HUES48 (cell line): Measurements from ENCODE around the gene DYNLRB2.

Experiments used
- H3K27ac ChIP-seq: one replicate; pipeline ENCODE4 v1.7.0; 2013; ENCODE audit warnings: low read depth, low read length, inconsistent platforms
- H3K27me3 ChIP-seq: 2 replicates; pipeline ENCODE4 v1.6.1; 2013; ENCODE audit warnings: mild to moderate bottlenecking, low read length; ENCODE audit not compliant: control insufficient read depth, insufficient read depth
- H3K36me3 ChIP-seq: 2 replicates; pipeline ENCODE4 v1.6.1; 2013; ENCODE audit warnings: low read length; ENCODE audit not compliant: control insufficient read depth, insufficient read depth
- H3K4me1 ChIP-seq: 2 replicates; pipeline ENCODE4 v1.6.1; 2013; ENCODE audit warnings: mild to moderate bottlenecking, low read length; ENCODE audit not compliant: control insufficient read depth, insufficient read depth
- H3K4me3 ChIP-seq: 2 replicates; pipeline ENCODE4 v1.5.1; 2013; ENCODE audit warnings: mild to moderate bottlenecking, low read depth, low read length
- H3K9ac ChIP-seq: 2 replicates; pipeline ENCODE4 v1.6.1; 2013; ENCODE audit warnings: mild to moderate bottlenecking, low read depth, low read length, moderate library complexity
- H3K9me3 ChIP-seq: 2 replicates; pipeline ENCODE4 v1.6.1; 2013; ENCODE audit warnings: low read length; ENCODE audit not compliant: control insufficient read depth, insufficient read depth

DYNLRB2 gene

DNA sequence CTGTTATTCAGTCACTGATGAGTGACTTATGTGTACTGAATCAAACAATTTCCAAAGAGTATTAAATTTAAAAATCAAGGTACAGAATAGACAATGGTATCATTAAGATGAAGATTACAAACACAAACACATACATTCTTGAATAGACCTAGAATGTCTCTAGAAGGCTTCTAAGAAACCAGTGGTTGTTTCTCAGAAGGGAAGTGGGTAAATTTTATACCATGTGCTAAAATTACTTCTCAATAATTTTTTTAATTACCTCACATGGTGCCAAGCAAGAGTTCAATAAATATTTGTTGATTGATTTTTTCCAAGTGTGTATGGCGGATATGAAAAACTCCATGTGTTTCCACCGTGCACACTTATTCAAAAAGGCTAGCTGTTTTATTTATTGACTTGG, 6.4 kb downstream of the DYNLRB2 start:
- H3K36me3 ChIP-seq, result no peaks in the 10 kb centered on the region
- H3K9ac ChIP-seq, result no peak overlapping the region
- no peak overlapping the region for H3K4me3 ChIP-seq
- H3K9me3 ChIP-seq, result no peaks in the 10 kb centered on the region
- no peaks in the 10 kb centered on the region; the same call in 1 of the 2 replicates for H3K27me3 ChIP-seq
- H3K4me1 ChIP-seq, result no peaks in the 10 kb centered on the region
- H3K27ac ChIP-seq, result no peak overlapping the region

DNA sequence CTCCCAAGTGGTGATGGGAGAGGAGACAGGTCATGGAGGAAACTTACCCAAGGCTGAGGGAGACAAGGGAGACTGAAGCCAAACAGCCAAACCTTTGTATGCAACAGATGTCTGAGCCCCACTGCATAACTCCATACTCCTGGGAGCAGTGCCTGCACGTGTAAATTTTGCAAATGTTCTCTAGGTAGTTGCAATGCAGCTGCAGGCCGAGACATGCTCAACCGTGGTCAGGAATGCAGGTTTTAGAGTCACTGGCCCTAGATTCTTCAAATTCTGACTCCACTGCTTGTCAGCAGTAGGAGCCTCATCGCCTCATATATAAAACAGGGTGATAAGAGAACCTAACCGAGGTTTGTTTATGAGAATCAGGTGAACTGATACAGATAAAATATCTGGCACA, 11.5 kb downstream of the DYNLRB2 start:
- Histone ChIP-seq H3K27ac (no peak overlapping the region), H3K27me3 (no peaks in the 10 kb centered on the region), H3K9me3 (no peaks in the 10 kb centered on the region), H3K4me1 (no peaks in the 10 kb centered on the region), H3K9ac (no peak overlapping the region), H3K36me3 (no peaks in the 10 kb centered on the region), H3K4me3 (no peak overlapping the region)

DNA sequence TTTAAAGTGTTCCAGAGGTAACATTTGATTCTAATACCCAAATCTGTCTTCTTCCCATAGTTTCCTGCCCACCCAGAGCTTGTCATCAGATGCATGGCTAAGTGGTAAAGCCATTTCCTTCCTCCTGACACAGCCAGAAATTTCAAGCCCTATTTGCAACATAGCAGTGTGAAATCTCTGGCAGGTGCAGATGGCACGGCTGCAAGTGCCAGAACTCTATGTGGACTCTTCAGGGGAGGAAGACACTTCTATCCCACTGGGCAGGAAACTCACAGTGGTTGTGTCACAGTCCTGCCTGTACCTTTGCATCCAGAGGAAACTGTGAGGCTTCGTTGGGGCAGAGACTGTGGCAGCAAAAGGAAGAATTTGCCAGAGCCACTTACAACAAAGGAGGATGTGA, 13.2 kb downstream of the DYNLRB2 start:
- no peak overlapping the region for H3K9ac ChIP-seq
- H3K9me3 ChIP-seq, result no peaks in the 10 kb centered on the region
- H3K4me3 ChIP-seq, result no peak overlapping the region
- no peaks in the 10 kb centered on the region for H3K27me3 ChIP-seq
- H3K4me1 ChIP-seq, result no peaks in the 10 kb centered on the region
- H3K27ac ChIP-seq, result no peak overlapping the region
- no peaks in the 10 kb centered on the region for H3K36me3 ChIP-seq

DNA sequence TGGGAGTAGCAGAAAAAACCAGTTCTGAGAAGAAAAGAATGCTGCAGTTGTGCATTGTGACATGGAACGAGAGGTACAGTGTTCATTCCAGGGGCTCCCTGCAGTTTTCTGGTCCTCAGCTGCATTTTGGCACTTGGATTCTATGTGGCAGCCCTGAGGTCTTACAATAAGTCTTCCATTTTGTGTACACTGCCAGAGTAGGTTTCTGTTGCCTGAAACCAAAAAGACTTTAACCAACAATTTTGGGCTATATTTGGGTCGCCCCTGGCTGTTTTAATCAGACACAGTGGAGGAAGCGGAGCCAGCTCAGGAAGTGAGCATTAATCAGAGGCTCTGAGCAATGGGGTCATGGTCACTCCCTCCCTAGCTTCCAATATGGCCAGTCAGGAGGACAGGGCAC, 15.7 kb downstream of the DYNLRB2 start:
- H3K4me3 ChIP-seq, result no peak overlapping the region
- H3K9me3 ChIP-seq, result no peaks in the 10 kb centered on the region
- H3K4me1 ChIP-seq, result no peaks in the 10 kb centered on the region
- no peak overlapping the region for H3K27ac ChIP-seq
- no peak overlapping the region for H3K9ac ChIP-seq
- H3K36me3 ChIP-seq, result no peaks in the 10 kb centered on the region
- no peaks in the 10 kb centered on the region for H3K27me3 ChIP-seq

DNA sequence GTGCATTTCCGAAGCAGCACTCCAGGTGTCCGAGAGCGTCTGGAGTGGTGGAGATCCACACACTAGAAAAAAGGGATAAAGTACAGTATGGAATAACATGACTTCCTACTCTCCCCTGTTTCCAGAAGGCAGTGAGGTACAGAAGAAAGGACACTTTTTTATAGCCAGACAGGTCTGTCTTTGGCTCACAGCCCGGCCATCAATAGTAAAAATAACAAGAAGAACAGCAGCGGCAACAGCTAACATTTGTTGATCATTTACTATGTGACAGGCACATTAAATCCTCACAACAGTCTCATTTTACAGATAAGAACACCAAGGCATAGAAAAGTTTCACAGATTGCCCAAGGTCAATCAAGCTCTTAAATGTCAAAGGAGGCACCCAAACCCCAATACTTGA, 16.2 kb downstream of the DYNLRB2 start:
- Histone ChIP-seq H3K9ac (no peak overlapping the region), H3K4me3 (no peak overlapping the region), H3K4me1 (no peaks in the 10 kb centered on the region), H3K27me3 (no peaks in the 10 kb centered on the region), H3K36me3 (no peaks in the 10 kb centered on the region), H3K9me3 (no peaks in the 10 kb centered on the region), H3K27ac (no peak overlapping the region)

DNA sequence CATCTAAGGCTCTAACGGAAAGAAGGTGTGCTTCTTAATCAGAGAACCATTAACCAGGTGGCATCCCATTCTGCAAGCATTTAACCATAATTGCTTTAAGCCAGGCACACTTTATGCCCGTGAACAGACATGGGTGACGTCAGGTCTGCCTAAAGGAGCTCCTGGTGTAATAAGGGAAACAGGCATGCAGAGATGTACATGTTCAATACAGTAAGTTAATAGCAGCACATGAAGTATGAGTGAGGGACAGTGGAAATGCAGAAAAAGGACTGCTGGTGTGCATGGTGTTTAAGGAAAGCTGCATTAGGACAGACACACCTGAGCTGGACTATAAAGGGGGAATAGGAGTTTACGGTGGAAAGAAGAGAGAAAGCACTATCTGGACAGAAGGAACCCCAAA, 18.6 kb downstream of the DYNLRB2 start:
- H3K4me3 ChIP-seq, result no peak overlapping the region
- no peak overlapping the region for H3K9ac ChIP-seq
- no peaks in the 10 kb centered on the region for H3K27me3 ChIP-seq
- H3K4me1 ChIP-seq, result no peaks in the 10 kb centered on the region
- H3K27ac ChIP-seq, result no peak overlapping the region
- no peaks in the 10 kb centered on the region for H3K36me3 ChIP-seq
- H3K9me3 ChIP-seq, result no peaks in the 10 kb centered on the region

DNA sequence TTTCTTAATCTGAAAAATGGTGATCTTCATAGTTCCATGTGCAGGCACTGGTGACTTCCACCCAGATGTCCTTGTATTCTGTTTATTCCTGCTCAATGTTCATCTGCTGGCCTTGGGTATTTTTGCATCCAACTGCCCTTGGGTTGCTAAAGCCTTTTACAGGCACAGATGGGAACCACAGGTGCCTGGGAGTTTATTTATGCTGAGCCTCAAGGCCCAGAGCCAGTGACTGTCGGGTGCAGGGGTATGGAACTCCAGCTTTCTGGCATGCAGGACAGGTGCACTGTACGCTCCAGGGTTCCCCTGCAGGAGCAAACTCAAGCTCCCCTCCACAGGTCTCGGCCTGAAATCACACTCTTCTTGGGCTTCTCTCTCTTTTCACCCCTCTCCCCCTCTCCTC, 22.3 kb downstream of the DYNLRB2 start:
- Histone ChIP-seq H3K9ac (no peak overlapping the region), H3K27me3 (no peaks in the 10 kb centered on the region), H3K9me3 (no peaks in the 10 kb centered on the region), H3K27ac (no peak overlapping the region), H3K4me1 (no peaks in the 10 kb centered on the region), H3K4me3 (no peak overlapping the region), H3K36me3 (no peaks in the 10 kb centered on the region)

DNA sequence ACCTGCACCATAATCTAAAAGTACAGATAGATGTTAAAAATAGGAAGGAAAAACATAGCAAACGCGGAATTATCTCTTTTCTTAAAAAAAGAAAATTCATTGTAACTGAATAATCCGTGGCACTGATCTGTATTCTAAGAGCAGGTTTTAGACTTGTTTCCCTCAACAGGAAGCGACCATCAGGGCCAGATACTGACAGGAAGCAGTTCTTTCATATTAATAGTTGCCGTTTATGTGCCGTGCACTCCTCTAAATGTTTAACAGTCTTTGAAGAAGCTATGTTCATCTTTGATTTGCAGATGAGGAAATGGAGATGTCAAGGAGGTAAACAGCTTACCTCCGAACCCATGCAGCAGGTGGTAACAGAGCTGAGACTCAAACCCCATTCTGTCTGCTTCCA, 23.6 kb downstream of the DYNLRB2 start:
- H3K4me1 ChIP-seq, result no peaks in the 10 kb centered on the region
- no peaks in the 10 kb centered on the region for H3K9me3 ChIP-seq
- H3K27me3 ChIP-seq, result no peaks in the 10 kb centered on the region
- no peak overlapping the region for H3K9ac ChIP-seq
- no peaks in the 10 kb centered on the region for H3K36me3 ChIP-seq
- H3K4me3 ChIP-seq, result no peak overlapping the region
- no peak overlapping the region for H3K27ac ChIP-seq

DNA sequence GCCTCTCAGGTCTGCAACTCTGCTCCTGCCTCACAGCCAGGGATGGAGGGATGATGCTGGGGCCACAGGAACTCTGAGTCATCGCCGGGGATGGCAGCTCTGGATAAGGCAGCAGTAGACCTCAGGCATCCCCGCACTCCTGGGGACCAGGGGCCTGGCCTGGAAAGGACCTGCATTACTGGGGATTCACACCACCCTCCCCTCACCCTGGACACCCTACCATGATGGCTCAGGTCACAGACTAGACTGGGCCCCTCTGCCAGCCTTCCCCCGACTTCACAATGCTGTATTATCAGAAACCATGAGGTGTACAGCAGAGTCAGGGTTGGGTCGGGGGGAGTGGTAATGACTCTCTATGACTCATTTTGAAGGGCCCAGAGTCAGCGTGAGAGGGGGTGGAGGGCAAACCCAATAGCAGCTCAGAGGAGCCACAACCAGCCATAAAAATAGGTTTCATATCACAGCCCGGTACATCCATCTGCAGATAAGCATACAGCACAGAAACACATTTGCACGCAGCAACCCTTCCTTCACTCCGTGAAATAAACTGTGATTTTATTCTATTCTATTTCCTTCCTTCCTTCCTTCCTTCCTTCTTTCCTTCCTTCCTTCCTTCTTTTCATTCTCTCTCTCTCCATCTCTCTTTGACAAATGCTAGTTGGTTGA, 28.8 kb downstream of the DYNLRB2 start:
- Histone ChIP-seq H3K4me3 (no peak overlapping the region), H3K27me3 (no peaks in the 10 kb centered on the region), H3K27ac (no peak overlapping the region), H3K4me1 (no peaks in the 10 kb centered on the region), H3K9me3 (no peaks in the 10 kb centered on the region), H3K9ac (no peak overlapping the region), H3K36me3 (no peaks in the 10 kb centered on the region)

DNA sequence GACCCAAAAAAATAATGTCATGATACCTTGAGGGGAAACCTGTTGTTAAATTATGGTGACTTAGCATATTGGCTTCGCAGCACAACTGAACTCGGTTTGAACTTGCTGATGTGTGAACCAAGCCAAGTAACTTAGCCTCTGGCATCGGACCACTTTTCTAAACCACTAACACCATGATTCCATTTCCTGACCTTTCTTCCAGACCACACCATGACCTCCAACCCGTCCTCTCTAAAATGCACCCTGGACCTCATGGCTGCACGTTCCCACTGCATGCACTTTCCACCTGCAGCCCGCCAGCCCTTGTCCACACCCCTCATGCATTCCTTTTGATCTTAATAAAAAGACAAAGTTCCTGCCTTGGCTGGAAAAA, 29.3 kb downstream of the DYNLRB2 start:
- no peak overlapping the region for H3K4me3 ChIP-seq
- H3K27ac ChIP-seq, result no peak overlapping the region
- no peaks in the 10 kb centered on the region for H3K36me3 ChIP-seq
- no peak overlapping the region for H3K9ac ChIP-seq
- H3K9me3 ChIP-seq, result no peaks in the 10 kb centered on the region
- no peaks in the 10 kb centered on the region for H3K4me1 ChIP-seq
- no peaks in the 10 kb centered on the region for H3K27me3 ChIP-seq

DNA sequence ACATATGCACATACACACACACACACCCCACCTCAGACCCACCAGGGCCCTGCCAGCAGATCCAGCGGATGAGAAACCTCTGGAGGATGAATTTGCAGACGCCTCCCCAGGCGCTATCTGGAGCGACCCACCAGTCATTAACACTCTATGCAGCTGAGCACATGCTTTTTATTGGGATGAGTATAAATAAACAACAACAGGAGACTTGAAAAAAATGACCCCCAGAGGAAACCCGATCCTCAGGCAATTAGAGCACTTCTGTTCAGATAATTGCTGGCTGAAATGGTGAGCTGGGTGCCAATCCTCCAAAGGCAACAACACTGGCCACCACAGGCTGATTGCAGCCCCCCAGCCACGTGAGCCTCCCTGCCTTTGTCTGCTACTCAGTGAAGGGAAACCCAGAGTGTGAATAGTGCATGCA, 32.9 kb downstream of the DYNLRB2 start:
- H3K9ac ChIP-seq, result no peak overlapping the region
- no peaks in the 10 kb centered on the region for H3K27me3 ChIP-seq
- H3K27ac ChIP-seq, result no peak overlapping the region
- H3K9me3 ChIP-seq, result peaks cover 5% of the 10 kb centered on the region; the same call in 1 of the 2 replicates
- no peak overlapping the region for H3K4me3 ChIP-seq
- H3K4me1 ChIP-seq, result no peaks in the 10 kb centered on the region
- H3K36me3 ChIP-seq, result no peaks in the 10 kb centered on the region
